SK-N-SH treated with all-trans-retinoic acid at 6 μM for 48 hours (cell line): Measurements from ENCODE around the gene CIBAR2.

Experiments
- GLIS3 ChIP-seq: fragments of 250-450 bp; sonication (Bioruptor Pico); IDR thresholded peaks from 2 replicates; pipeline ENCODE4 v1.5.0; 2020; ENCODE audit warnings: mild to moderate bottlenecking, moderate library complexity
- TOX ChIP-seq: fragments of 250-450 bp; sonication (Bioruptor Pico); IDR thresholded peaks from 2 replicates; pipeline ENCODE4 v1.8.0; 2021; ENCODE audit warnings: mild to moderate bottlenecking, moderate library complexity, borderline replicate concordance
- ZNF8 ChIP-seq: fragments of 450-650 bp; formaldehyde crosslinking; IDR thresholded peaks from 2 replicates; pipeline ENCODE4 v1.5.0; 2020; ENCODE audit warnings: mild to moderate bottlenecking, moderate library complexity
- TF ChIP-seq, protein P1 (sequence below): fragments of 250-450 bp; sonication (Bioruptor Pico); IDR thresholded peaks from 2 replicates; pipeline ENCODE4 v1.5.1; 2021; ENCODE audit warnings: mild to moderate bottlenecking, moderate library complexity
- TF ChIP-seq, protein P2 (sequence below): fragments of 250-450 bp; sonication (Bioruptor Pico); IDR thresholded peaks from 2 replicates; pipeline ENCODE4 v1.5.1; 2020; ENCODE audit warnings: low read depth, mild to moderate bottlenecking, moderate library complexity
- TF ChIP-seq, protein P3 (sequence below): fragments of 250-450 bp; sonication (Bioruptor Pico); IDR thresholded peaks from 2 replicates; pipeline ENCODE4 v1.5.0; 2020; ENCODE audit warnings: mild to moderate bottlenecking, moderate library complexity
- TF ChIP-seq, protein P4 (sequence below): fragments of 250-450 bp; sonication (Bioruptor Pico); IDR thresholded peaks from 2 replicates; pipeline ENCODE4 v1.8.0; 2020; ENCODE audit warnings: mild to moderate bottlenecking, moderate library complexity, borderline replicate concordance

DNA sequence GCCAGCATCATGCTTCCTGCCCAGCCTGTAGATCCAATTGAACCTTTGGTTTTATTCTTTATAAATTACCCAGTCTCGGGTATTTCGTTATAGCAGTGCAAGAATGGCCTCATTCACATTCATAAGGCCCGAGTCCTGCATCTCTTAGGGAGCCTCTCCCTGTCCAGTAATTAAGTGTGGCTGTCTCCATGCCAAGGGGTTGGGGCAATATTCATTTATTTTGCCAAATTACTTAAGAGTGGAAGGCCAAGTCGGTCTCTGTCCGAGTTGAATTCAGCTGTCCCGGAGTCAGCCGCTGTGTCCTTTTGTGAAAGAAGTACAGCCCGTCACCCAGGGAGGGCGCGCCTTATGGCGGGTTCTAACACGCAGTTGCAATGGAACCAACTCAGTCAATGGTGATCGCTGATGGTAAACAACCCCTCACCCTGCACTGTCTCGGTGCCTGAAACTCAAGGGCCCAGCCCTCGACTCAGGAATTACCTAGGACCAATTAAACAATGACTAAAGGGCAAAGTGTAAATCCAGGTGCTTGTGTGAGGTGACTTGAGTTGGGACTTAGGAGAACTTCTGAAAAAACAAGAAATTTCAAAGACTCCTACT is 62.5 kb downstream of the CIBAR2 start:
- TF ChIP-seq, protein P1, sequence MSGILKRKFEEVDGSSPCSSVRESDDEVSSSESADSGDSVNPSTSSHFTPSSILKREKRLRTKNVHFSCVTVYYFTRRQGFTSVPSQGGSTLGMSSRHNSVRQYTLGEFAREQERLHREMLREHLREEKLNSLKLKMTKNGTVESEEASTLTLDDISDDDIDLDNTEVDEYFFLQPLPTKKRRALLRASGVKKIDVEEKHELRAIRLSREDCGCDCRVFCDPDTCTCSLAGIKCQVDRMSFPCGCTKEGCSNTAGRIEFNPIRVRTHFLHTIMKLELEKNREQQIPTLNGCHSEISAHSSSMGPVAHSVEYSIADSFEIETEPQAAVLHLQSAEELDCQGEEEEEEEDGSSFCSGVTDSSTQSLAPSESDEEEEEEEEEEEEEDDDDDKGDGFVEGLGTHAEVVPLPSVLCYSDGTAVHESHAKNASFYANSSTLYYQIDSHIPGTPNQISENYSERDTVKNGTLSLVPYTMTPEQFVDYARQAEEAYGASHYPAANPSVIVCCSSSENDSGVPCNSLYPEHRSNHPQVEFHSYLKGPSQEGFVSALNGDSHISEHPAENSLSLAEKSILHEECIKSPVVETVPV (CRISPR knock-in tag) = no peak
- TF ChIP-seq TOX (CRISPR knock-in tag) (no peak), GLIS3 (CRISPR knock-in tag) (no peak), ZNF8 (CRISPR knock-in tag) (no peak)
- TF ChIP-seq, protein P2, sequence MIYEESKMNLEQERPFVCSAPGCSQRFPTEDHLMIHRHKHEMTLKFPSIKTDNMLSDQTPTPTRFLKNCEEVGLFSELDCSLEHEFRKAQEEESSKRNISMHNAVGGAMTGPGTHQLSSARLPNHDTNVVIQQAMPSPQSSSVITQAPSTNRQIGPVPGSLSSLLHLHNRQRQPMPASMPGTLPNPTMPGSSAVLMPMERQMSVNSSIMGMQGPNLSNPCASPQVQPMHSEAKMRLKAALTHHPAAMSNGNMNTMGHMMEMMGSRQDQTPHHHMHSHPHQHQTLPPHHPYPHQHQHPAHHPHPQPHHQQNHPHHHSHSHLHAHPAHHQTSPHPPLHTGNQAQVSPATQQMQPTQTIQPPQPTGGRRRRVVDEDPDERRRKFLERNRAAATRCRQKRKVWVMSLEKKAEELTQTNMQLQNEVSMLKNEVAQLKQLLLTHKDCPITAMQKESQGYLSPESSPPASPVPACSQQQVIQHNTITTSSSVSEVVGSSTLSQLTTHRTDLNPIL = no peak
- TF ChIP-seq, protein P3, sequence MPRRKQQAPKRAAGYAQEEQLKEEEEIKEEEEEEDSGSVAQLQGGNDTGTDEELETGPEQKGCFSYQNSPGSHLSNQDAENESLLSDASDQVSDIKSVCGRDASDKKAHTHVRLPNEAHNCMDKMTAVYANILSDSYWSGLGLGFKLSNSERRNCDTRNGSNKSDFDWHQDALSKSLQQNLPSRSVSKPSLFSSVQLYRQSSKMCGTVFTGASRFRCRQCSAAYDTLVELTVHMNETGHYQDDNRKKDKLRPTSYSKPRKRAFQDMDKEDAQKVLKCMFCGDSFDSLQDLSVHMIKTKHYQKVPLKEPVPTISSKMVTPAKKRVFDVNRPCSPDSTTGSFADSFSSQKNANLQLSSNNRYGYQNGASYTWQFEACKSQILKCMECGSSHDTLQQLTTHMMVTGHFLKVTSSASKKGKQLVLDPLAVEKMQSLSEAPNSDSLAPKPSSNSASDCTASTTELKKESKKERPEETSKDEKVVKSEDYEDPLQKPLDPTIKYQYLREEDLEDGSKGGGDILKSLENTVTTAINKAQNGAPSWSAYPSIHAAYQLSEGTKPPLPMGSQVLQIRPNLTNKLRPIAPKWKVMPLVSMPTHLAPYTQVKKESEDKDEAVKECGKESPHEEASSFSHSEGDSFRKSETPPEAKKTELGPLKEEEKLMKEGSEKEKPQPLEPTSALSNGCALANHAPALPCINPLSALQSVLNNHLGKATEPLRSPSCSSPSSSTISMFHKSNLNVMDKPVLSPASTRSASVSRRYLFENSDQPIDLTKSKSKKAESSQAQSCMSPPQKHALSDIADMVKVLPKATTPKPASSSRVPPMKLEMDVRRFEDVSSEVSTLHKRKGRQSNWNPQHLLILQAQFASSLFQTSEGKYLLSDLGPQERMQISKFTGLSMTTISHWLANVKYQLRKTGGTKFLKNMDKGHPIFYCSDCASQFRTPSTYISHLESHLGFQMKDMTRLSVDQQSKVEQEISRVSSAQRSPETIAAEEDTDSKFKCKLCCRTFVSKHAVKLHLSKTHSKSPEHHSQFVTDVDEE (CRISPR knock-in tag) = no peak
- TF ChIP-seq, protein P4, sequence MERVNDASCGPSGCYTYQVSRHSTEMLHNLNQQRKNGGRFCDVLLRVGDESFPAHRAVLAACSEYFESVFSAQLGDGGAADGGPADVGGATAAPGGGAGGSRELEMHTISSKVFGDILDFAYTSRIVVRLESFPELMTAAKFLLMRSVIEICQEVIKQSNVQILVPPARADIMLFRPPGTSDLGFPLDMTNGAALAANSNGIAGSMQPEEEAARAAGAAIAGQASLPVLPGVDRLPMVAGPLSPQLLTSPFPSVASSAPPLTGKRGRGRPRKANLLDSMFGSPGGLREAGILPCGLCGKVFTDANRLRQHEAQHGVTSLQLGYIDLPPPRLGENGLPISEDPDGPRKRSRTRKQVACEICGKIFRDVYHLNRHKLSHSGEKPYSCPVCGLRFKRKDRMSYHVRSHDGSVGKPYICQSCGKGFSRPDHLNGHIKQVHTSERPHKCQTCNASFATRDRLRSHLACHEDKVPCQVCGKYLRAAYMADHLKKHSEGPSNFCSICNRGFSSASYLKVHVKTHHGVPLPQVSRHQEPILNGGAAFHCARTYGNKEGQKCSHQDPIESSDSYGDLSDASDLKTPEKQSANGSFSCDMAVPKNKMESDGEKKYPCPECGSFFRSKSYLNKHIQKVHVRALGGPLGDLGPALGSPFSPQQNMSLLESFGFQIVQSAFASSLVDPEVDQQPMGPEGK (CRISPR knock-in tag) = no peak
